ENCODE results near the gene FBN1.

GRCh38 chr15:48537271-48538113 is 108.0 kb downstream of the FBN1 start:
- no peak for TF ChIP-seq CTCF (tag by site-specific recombination; IDR thresholded peaks at IDR 0.05)
- TF ChIP-seq ZNF37A (tag by site-specific recombination; IDR thresholded peaks at IDR 0.05): no peak
- no peak for TF ChIP-seq ZNF10 (tag by site-specific recombination; IDR thresholded peaks at IDR 0.05)
- TF ChIP-seq ZBTB10 (tag by site-specific recombination; IDR thresholded peaks at IDR 0.05): no peak
- TF ChIP-seq KLF16 (tag by site-specific recombination; IDR thresholded peaks at IDR 0.05): no peak
- no peak for TF ChIP-seq ZNF768 (tag by site-specific recombination; IDR thresholded peaks at IDR 0.05)
- no peak for TF ChIP-seq MZF1 (tag by site-specific recombination; IDR thresholded peaks at IDR 0.05; ENCODE audit: borderline replicate concordance)
- no peak for TF ChIP-seq ZNF274 (IDR thresholded peaks at IDR 0.05; ENCODE audit: low read length)
- TF ChIP-seq ZNF274 (tag by site-specific recombination; IDR thresholded peaks at IDR 0.05; ENCODE audit: borderline replicate concordance): no peak
- TF ChIP-seq RBAK (tag by site-specific recombination; IDR thresholded peaks at IDR 0.05): no peak

All from HEK293 (cell line).